GM19324 (cell line): ENCODE data around the gene CCDC80.
"Not testable (repeated sequence)": the region's sequence is repeated elsewhere in the genome, so short reads cannot be mapped to it uniquely, and the experiment has no call there.

Experiments
- ATAC-seq: cut with Tn5 transposase; IDR thresholded peaks from one replicate; pipeline ENCODE4 v1.9.1; 2021; ENCODE audit warnings: mild to moderate bottlenecking, moderate library complexity; ENCODE audit not compliant: unreplicated experiment, low FRiP score

Gene CCDC80

DNA sequence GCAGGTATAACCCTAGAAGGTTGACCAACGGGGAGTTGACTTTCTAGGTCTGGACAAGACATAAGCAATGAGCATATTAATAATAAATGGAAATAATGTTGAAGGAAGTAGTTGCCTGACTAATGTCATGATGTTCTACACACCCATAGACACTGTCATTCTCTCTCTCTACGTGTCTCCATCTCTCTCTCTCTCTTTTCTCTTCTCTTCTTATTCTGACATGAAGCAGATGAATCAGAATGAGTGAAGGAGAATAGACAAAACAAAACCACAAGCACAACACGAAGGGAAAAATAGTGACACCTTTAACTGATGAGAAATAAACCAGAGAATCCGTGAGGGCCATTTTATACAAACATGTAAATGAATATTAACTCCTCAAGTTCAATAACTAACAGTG is 26.7 kb upstream of the CCDC80 start:
- ATAC-seq, result no peak

DNA sequence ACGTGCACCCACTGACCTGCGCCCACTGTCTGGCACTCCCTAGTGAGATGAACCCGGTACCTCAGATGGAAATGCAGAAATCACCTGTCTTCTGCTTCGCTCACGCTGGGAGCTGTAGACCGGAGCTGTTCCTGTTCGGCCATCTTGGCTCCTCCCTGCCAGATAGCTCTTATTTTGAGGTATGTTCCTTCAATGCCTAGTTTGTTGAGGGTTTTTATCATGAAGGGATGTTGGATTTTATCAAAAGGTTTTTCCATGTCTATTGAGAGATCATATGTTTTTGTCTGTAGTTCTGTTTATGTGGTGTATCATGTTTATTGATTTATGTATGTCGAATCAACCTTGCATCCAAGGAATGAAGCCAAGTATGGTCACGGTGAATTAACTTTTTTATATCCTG is 24.1 kb upstream of the CCDC80 start:
- not testable (repeated sequence) for ATAC-seq

DNA sequence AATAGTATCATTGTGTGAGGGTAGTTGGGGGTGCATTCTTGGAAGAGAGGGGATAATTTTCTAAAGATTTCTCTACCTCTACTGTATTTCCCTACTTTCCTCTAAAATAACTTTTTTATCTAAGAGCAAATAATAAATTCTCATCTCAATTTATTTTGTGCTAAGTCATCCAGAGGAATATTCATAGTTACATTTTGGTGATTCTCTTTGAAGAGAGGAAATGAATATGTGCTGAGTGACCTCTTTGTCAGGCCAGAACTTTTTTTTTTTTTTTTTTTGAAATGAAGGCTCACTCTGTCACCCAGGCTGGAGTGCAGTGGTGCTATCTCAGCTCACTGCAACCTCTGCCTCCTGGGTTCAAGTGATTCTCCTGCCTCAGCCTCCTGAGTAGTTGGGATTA is 15.1 kb upstream of the CCDC80 start:
- ATAC-seq, result no peak

DNA sequence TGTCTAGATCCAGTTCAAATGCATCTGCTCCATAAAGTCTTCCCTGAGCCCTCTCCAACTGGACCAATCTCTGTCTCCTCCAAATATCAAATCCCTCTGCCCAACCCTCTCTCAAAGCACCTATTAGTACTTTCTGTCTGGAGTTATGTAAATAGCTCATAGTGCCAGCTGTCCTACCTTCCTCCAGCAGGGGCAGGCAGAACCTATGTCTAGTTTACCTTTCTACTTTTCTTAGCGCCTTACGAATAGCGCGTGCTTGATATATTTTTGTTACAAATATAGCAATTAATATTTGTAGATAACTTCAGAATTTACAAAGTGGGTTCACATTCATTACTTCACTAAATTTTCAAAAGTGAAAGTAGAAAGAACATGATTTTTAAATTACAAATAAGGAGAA is 14.0 kb upstream of the CCDC80 start:
- no peak for ATAC-seq

DNA sequence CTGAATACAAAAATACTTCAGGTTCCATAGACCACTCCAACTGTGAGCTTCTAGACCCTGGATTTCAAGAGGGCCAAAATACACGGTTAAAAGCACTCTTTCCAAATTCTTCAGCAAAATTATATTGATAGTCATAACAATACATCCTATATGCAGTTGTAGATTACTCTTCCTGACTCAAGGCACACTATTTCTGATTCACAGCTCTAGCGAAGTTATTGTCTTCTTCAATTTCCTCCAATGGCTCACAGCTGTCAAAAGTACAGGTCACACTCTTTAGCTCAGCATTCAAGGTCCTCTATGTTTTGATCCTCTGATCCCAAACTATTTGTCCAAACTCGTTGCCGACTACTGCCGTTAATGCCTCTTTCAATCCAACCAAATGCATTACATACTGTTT is 13.5 kb upstream of the CCDC80 start:
- no peak for ATAC-seq

DNA sequence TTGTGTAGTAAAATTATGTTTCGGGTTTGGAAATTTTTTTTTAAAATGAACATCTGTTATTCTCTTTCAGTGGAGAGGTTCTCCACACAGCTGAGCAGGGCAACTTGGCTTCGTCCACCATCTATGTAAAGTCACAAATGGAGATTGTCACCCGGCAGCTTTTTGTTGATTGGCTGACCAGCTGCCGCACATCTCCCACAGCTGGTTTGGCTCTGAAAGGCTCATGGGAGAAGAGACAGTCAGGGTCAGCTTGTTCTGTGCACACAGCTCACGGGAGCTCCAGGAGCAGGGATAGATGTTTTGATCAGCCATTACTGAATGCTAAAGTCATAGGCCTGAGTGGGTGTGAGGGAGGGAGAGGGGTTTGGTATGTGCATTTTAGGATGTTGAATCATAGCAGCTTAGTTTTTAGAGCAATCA is 12.9 kb upstream of the CCDC80 start:
- no peak for ATAC-seq

DNA sequence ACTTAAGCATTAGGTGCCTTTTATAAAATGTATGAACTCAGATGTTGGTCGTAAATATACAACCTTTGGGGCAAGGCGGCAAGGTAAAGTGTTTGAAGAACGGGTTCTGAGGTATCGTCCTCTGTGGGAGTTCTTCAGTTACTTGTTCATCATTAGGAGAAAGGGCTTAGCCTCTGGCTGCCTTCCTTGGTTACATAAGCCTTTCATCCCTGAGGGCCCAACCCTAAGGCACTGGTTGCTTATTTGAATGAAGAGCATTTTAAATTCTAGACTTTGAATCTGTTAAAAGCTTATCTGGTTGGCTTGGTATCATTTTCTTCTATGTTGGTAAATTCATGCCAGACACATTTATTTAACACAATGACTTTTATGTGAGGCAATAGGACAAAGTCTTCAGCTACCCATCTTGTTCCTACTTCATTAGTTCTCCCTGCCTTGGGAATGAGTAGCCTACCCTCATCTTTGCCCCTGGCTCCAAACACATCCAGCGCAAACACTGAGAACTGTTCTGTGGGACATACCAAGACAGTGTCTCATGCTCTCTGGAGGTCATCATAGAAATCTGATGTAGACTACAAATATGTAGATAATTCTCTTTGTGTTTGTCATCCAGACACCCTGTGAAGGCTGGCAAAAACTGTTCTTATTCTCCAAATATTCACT is 12.4 kb upstream of the CCDC80 start:
- ATAC-seq, result no peak

DNA sequence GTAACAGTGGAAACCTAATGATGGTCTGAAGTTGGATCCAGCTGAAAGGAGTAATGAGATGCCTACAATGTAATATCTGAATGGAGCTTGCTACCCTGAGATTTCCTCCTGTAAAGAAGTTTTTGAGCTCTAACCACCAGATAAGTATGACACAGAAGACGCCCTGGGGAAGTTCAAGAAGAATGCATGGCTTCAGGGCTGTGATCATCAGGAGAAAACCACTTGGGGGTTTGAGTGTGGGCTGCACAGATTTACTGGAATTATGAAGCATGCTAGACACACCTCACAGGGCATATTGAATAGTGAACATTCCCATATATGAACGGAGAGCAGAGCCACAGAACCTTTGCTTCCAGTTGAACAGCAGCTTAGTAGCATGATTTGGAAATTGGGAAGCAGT is 10.6 kb upstream of the CCDC80 start:
- ATAC-seq, result no peak

DNA sequence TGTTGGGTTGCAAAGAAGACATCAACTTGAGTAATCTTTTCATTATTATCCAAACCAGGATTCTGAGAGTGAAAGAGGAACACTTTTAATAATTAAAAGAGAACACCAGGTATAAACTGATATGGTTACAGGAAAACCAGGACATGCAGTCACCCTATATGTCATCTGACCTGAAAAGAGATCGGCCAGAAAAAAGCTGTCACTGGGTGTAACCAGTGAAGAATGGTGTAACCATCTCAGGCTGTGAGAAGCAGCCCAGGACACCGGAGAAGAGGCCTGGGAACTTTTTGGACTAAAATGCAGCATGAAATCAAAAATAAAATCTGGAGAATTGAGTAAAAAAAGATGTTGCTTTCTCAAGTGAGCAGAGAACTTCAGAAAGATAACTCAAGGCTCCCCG is 10.1 kb upstream of the CCDC80 start:
- no peak for ATAC-seq

DNA sequence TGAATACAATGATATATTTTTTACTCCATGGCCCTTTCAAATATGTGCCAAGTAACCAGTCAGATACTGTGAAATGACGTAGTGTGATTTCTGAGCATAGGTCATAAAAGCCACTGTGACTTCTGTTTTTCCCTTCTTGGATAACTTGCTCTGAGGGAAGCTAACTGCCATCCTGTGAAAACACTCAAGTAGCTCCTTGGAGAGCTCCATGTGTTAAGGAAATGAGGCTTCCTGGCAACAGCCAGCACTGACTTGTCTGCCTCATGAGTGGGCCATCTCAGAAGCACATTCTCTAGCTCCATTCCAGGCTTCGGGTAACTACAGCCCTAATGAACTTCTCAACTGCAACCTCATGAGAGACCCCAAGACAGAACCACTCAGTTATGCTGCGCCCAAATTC is 9.5 kb upstream of the CCDC80 start:
- ATAC-seq, result no peak

DNA sequence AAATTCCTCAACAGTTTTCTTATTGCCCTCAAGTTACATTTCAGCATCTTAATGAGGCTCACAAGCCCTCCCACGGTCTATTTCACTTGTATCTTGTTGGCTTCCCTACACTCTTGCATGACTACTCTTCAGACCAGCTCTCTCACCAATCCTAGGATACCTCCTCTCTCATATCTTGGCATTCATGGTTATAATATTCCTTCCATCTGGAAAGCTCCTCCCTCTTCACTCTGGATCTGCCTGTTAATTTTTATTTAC is 8.5 kb upstream of the CCDC80 start:
- ATAC-seq, result no peak

DNA sequence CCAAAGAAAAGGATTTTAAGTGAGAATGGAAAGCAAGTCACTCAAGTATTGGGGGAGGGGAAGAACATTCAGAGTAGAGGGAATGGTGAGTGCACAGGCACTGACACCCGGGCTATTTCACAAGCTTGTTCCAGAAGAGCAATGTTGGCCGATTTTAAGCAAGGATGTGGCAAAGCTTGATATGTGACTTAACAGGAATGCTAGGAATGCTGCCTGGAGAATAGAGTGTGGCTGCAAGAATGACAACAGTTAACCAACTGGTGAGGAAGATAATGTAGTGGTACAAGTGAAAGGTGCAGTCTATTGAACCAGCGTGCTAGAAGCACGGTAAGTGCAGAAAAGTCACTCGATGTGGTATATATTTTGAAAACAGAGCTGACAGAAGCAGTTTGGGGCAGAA is 6.2 kb upstream of the CCDC80 start:
- no peak for ATAC-seq

DNA sequence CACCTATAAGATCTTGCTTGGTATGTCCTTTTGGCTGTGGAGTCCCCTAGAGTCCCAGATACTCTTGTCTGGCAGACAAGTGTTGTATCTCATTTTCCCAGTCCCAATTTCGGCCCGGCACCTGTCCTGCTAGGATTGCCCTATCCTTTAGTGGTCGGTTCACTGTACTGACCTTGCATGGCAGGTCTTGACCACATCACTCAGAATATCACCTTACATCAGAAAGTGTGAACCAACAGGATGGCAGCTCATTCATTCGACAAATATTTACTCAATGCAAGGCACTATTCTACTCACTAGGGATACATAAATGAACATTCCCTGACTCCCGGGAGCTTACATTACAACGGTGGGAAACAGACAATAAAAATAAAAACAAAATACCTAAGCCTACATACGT is 5.7 kb upstream of the CCDC80 start:
- no peak for ATAC-seq

DNA sequence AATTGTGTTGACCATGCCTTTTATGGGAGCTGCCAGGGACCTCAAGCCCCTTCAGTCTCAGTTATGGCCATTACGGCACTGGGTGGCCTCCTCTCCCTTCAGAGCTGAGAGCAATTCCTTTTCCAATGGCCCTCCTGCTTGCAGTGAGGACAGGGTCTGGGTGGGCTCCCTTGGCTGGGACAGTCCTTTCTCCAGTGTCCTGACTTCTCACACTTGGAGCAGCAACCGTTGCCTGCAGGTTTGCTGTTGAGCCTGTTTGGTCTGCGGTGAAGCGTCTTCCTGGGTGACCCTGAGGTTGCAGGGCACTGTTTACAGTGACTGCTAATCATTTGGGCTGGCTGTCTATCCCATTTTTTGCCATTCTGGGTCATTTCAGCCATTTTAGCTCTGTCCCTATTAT is 3.5 kb upstream of the CCDC80 start:
- ATAC-seq, result no peak

DNA sequence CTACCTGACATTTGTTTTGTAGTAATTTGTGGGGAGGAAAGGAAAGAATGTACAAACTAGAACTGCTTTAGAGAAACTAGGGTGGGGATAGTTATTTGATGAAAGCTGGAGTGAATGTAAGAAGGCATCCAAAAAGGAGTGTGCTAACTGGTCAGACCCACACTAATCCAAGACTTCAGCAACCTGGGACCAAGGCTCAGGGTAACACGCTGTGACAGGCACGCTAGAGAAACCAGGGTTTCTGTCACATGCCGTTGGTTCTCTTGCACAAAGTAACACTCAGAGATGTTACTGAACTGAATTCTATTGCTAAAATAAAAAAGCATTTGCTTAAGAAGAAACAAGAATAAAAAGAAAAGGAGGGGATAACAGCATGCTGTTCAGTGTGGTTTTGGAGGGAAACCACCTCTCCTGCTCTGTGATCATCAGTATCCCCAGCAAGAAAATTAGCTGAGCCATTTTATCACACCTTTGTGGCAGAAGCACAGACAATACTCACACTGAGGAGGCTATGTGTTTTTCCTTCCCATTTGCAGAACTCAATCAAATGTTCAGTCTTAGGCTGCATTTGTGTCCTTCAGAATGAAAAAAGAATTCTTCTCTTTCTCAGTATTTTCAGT is 2.8 kb upstream of the CCDC80 start:
- no peak for ATAC-seq

DNA sequence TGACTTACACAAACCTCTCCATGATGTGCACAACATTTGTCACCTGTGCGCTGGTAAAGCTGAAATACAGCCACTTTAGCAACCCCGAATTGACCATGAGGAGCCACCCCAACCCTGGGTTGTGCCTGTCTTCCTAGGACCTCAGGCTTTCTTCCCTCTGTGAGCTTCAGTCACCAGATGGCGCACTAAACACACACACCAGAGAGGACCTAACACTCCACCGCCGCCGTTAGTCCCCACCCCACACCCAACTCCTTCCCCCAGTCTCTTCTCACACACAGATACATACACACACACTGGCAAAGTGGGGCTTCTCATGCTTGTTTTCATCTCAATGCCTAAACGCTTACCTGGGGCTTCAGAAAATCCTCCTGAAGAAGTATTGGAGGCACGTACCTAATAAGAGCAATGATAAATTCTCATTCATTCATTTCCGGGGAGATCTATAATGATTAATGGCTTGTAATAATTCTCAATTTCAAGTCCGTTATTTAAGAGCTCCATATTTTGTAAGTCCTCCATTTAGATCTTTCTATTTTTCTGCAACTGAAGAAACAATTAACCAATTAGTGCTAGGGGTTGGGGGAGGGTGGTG is 2.1 kb upstream of the CCDC80 start:
- ATAC-seq, result peak; percentile 80

DNA sequence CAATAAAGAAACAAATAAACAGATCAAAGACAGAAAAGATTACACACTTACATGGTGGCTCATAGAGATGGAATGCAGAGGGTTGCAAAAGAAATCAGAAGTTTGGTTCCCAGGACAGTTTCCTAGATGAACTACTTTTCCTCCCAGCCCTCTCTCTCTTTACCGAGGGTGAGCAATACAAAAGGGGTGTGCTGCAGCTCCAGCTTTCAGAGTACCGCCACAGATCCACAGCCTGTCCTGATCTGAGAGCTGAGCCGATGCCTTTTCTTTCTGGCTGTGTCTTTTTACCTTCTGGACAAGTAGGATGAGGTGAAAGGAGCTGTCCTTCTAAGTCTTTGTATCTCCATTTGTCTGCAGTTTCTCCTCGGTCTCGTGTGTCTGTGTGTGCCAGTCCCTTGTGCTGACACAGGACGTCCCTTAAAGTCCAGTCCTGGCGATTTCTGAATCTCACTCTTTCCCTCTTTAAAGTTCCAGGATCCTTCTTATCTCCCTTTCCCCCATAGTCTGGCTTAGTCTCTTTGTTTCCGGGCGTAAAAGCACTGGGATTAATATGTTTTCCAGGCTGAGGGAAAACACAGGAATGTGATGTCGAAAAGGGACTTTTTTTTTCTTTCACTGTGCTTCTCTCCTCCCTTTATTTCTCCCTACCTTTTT is 540 bp downstream of the CCDC80 start:
- ATAC-seq, result no peak

DNA sequence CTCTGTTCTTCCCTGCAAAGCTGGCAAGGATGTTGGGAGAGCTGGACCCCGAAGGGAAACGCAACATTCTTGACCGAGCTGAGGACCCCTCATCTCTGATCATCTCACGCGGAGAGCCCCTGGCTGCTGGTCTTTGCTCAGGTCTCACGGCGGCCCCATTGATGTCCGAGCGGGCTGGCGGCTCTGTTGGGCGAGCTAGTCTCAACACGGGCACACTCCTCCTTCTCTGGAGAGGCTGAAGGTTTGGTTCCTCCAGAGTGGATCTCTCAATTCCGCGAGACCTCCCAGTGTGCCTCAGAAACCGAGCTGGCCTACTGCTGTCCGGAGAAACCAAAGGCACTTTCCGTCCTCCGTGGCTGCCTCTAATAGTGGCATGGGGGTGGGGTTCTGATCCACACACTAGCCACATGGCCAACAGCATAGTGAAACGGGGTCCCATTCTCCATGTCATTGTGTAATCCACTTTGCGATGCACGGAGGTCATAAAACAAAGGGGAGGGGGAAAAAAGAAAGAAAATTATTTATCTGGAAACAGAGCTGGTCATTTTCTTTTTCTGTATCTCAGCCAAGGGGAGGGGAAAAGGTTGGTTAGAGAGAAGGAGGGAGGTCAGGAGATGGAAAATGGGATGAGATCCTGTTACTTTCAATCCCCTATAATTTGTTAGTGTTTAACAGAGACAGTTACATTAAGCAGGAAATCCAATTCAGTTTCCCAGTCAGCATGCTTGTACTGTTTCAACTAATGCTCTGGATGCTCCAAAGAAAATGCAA is 1.3 kb downstream of the CCDC80 start:
- no peak for ATAC-seq

DNA sequence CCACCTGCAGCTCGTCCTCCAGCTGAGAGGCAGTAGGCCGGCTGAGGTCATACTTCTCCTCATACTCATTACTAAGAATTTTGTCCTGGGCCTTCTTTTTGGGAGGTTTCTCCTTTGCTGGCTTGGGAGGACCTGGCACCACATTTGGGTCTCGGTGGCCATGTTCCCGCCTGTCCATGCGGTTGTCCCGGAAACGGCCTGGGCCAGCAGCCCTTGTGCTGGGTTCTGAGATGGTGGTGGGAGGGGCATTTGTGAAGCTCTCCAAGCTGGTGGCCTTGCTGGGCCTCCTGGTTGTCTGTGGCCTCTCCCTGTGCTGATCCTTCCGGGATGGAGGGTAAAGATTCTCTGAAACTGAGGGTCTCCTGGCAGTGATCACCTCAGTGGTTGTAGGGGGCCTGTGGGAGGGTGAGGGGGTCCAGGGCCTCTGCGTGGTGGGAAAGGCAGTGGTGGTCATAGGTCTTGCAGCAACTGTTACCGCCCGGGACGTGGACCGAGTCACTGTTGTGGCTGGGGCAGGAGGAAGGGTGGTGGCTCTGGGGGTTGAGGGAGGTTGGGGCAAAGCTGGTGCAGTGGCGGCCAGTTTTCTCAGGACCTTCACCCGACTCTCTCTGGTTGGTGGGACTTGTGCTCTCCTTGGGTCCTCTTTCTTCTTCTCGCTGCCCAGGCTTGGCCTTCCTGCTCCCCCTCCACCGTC is 2.5 kb downstream of the CCDC80 start:
- ATAC-seq, result no peak

DNA sequence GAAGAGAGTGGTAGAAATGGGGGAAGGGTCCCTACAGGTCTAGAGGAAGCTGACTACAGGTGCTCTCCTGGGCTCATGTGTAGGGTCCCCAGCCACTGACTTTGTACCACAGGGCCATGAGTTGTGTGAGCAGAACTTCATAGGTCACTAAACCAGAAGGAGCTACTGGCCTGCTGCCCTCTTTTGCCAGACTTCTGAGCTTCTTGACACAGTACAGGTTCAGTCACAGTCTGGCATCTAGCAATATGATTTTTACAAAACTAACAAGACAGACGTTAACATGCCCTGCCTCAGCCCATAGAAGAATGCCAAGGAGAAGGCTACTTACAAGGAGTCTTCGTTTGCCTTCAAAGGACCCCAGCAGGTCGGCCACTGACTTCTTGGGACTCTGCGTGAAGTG is 3.2 kb downstream of the CCDC80 start:
- ATAC-seq, result no peak

DNA sequence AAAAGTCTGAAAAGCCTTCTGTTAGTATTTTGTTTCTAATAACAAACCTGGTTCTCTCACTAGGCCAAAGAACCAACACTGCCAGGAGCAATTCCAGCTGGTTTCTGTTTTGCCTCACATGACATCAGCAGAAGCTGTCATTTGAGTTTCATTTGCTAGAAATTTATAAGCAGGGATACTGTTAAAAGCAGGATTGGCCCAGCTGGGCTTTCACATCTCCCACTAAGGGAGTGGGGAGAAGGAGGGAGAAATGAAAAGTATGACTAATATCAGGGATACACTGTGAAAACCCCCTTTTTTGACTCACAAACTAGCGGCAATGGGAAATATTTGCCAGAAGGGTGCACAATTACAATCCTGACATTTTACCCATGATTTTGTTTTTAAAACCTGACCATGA is 5.3 kb downstream of the CCDC80 start:
- ATAC-seq, result no peak
